BLaER1 treated with 17β-estradiol and CSF1 and Interleukin-3, amounts not matched to agents 10 nM and 100 nM (cell line): Measurements from ENCODE around the gene TMEM117.
"Not testable (repeated sequence)": the region's sequence is repeated elsewhere in the genome, so short reads cannot be mapped to it uniquely, and the experiment has no call there.

Experiments used
- H3K27ac ChIP-seq, 11 experiments: shearing (Covaris generic); formaldehyde crosslinking; 2 replicates each; pipeline ENCODE4 v1.8.1; 2022
- H3K27me3 ChIP-seq, 11 experiments: shearing (Covaris generic); formaldehyde crosslinking; 2 replicates each; pipeline ENCODE4 v1.8.1; 2022
- H3K36me3 ChIP-seq, 11 experiments: shearing (Covaris generic); formaldehyde crosslinking; 2 replicates each; pipeline ENCODE4 v1.8.1; 2022
- H3K4me1 ChIP-seq, 10 experiments: shearing (Covaris generic); formaldehyde crosslinking; 2 replicates each; pipeline ENCODE4 v1.8.1; 2022
- H3K4me2 ChIP-seq, 11 experiments: shearing (Covaris generic); formaldehyde crosslinking; 2 replicates each; pipeline ENCODE4 v1.8.1; 2022
- H3K4me3 ChIP-seq, 10 experiments: shearing (Covaris generic); formaldehyde crosslinking; 2 replicates each; pipeline ENCODE4 v1.8.1; 2022
- H3K9ac ChIP-seq, 11 experiments: shearing (Covaris generic); formaldehyde crosslinking; 2 replicates each; pipeline ENCODE4 v1.8.1; 2022
- H3K9me3 ChIP-seq, 11 experiments: shearing (Covaris generic); formaldehyde crosslinking; replicated peaks in 1 of 11; 2 replicates each; pipeline ENCODE4 v1.8.1; 2022
- H4K20me1 ChIP-seq, 11 experiments: shearing (Covaris generic); formaldehyde crosslinking; 2 replicates each; pipeline ENCODE4 v1.8.1; 2022
- Cebpa-rat ChIP-seq, 11 experiments: shearing (Covaris generic); IDR thresholded peaks; 2 replicates each; pipeline ENCODE4 v1.8.1; 2022

The TMEM117 gene

GRCh38 chr12:43832463-43833168 is 3.3 kb upstream of the TMEM117 start:
- Histone ChIP-seq H3K27ac (no peak overlapping the region), H3K4me1 (peaks cover 22 to 43% (median 34%) of the 10 kb centered on the region in 10 experiments), H3K27me3 (no peaks in the 10 kb centered on the region), H3K4me3 (no peak overlapping the region), H4K20me1 (no peaks in the 10 kb centered on the region), H3K9me3 (no peaks in the 10 kb centered on the region), H3K9ac (no peak overlapping the region), H3K4me2 (peak overlapping the region; percentile 51 to 76 (median 64)), H3K36me3 (no peaks in the 10 kb centered on the region)
- TF ChIP-seq Cebpa-rat (IDR thresholded peaks at IDR 0.05) = no peak

GRCh38 chr12:43835264-43835655 is 621 bp upstream of the TMEM117 start:
- Histone ChIP-seq H3K9ac (peak overlapping the region; percentile 82 to 96 (median 93)), H3K9me3 (no peaks in the 10 kb centered on the region), H3K4me1 (peaks cover 29 to 53% (median 44%) of the 10 kb centered on the region in 10 experiments), H3K27me3 (no peaks in the 10 kb centered on the region), H3K4me3 (peak overlapping the region; percentile 71 to 90 (median 76)), H4K20me1 (no peaks in the 10 kb centered on the region; a peak in 1 of 22 replicates), H3K36me3 (no peaks in the 10 kb centered on the region), H3K4me2 (peak overlapping the region; percentile 80 to 95 (median 88)), H3K27ac (peak overlapping the region in 10 of 11 experiments; percentile 88 to 97 (median 92); a peak in 20 of 22 replicates)
- TF ChIP-seq Cebpa-rat (IDR thresholded peaks at IDR 0.05) = no peak

- H3K4me1 ChIP-seq = peaks cover 29 to 53% (median 44%) of the 10 kb centered on the region in 10 experiments
- H3K4me3 ChIP-seq = peak overlapping the region; percentile 71 to 90 (median 76)
- TF ChIP-seq Cebpa-rat (IDR thresholded peaks at IDR 0.05) = no peak
- H3K36me3 ChIP-seq = no peaks in the 10 kb centered on the region
- H3K9me3 ChIP-seq = no peaks in the 10 kb centered on the region
- no peaks in the 10 kb centered on the region; a peak in 1 of 22 replicates for H4K20me1 ChIP-seq
- H3K27ac ChIP-seq = peak overlapping the region; percentile 88 to 97 (median 92)
- peak overlapping the region; percentile 80 to 95 (median 88) for H3K4me2 ChIP-seq
- peak overlapping the region; percentile 82 to 96 (median 93) for H3K9ac ChIP-seq
- no peaks in the 10 kb centered on the region for H3K27me3 ChIP-seq
These were observed 651 bp downstream of the TMEM117 start for GRCh38 chr12:43836475-43836989.

GRCh38 chr12:43840338-43840737 is 4.5 kb downstream of the TMEM117 start:
- Histone ChIP-seq H4K20me1 (no peaks in the 10 kb centered on the region; a peak in 1 of 22 replicates), H3K9ac (no peak overlapping the region), H3K4me3 (no peak overlapping the region), H3K4me1 (peaks cover 8 to 26% (median 22%) of the 10 kb centered on the region in 10 experiments; a peak in 19 of 20 replicates), H3K36me3 (peaks cover 5 to 14% (median 9%) of the 10 kb centered on the region in 11 experiments; a peak in 15 of 22 replicates), H3K27me3 (no peaks in the 10 kb centered on the region), H3K27ac (no peak overlapping the region), H3K9me3 (peaks cover 0 to 5% (median 0%) of the 10 kb centered on the region in 11 experiments; a peak in 3 of 22 replicates), H3K4me2 (no peak overlapping the region)
- TF ChIP-seq Cebpa-rat (IDR thresholded peaks at IDR 0.05) = no peak

GRCh38 chr12:43841253-43841652 is 5.4 kb downstream of the TMEM117 start:
- peaks cover 5 to 19% (median 11%) of the 10 kb centered on the region in 11 experiments; a peak in 18 of 22 replicates for H3K36me3 ChIP-seq
- H4K20me1 ChIP-seq = no peaks in the 10 kb centered on the region; a peak in 1 of 22 replicates
- H3K4me1 ChIP-seq = peaks cover 6 to 23% (median 20%) of the 10 kb centered on the region in 10 experiments; a peak in 17 of 20 replicates
- no peak for TF ChIP-seq Cebpa-rat (IDR thresholded peaks at IDR 0.05)
- no peak overlapping the region for H3K9ac ChIP-seq
- H3K27me3 ChIP-seq = no peaks in the 10 kb centered on the region
- no peak overlapping the region for H3K4me3 ChIP-seq
- H3K27ac ChIP-seq = no peak overlapping the region
- H3K9me3 ChIP-seq = peaks cover 0 to 5% (median 0%) of the 10 kb centered on the region in 11 experiments; a peak in 5 of 22 replicates
- no peak overlapping the region for H3K4me2 ChIP-seq

- Histone ChIP-seq H3K9ac (no peak overlapping the region), H3K4me2 (no peak overlapping the region), H3K4me1 (peaks cover 4 to 18% (median 13%) of the 10 kb centered on the region in 10 experiments; a peak in 17 of 20 replicates), H3K27ac (no peak overlapping the region), H3K4me3 (no peak overlapping the region), H3K36me3 (peaks cover 5 to 29% (median 18%) of the 10 kb centered on the region in 11 experiments; a peak in 19 of 22 replicates), H4K20me1 (no peaks in the 10 kb centered on the region; a peak in 1 of 22 replicates), H3K27me3 (no peaks in the 10 kb centered on the region), H3K9me3 (peaks cover under 1 to 10% (median 4%) of the 10 kb centered on the region in 11 experiments; a peak in 17 of 22 replicates)
- TF ChIP-seq Cebpa-rat (IDR thresholded peaks at IDR 0.05) = no peak
These were observed 6.4 kb downstream of the TMEM117 start for GRCh38 chr12:43842259-43842658.

- Histone ChIP-seq H3K9me3 (peaks cover 17 to 25% (median 19%) of the 10 kb centered on the region in 11 experiments), H3K36me3 (peaks cover 5 to 43% (median 28%) of the 10 kb centered on the region in 11 experiments; a peak in 21 of 22 replicates), H3K4me2 (peak overlapping the region in 4 of 11 experiments; percentile 0 to 17 (median 10); a peak in 2 of 22 replicates)
- not testable (repeated sequence) for H3K4me1 ChIP-seq, H3K4me3 ChIP-seq, H3K9ac ChIP-seq, H3K27me3 ChIP-seq, H4K20me1 ChIP-seq, H3K27ac ChIP-seq
These were observed 11.7 kb downstream of the TMEM117 start for GRCh38 chr12:43847425-43848225.

GRCh38 chr12:43848226-43848507 is 12.3 kb downstream of the TMEM117 start:
- no peak overlapping the region for H3K4me2 ChIP-seq
- TF ChIP-seq Cebpa-rat (IDR thresholded peaks at IDR 0.05) = no peak
- no peak overlapping the region for H3K9ac ChIP-seq
- H4K20me1 ChIP-seq = no peaks in the 10 kb centered on the region
- no peak overlapping the region for H3K4me3 ChIP-seq
- peaks cover 5 to 43% (median 28%) of the 10 kb centered on the region in 11 experiments; a peak in 21 of 22 replicates for H3K36me3 ChIP-seq
- H3K27me3 ChIP-seq = no peaks in the 10 kb centered on the region
- H3K9me3 ChIP-seq = peaks cover 17 to 25% (median 19%) of the 10 kb centered on the region in 11 experiments
- no peak overlapping the region for H3K27ac ChIP-seq
- peaks cover 0 to 7% (median 5%) of the 10 kb centered on the region in 10 experiments; a peak in 5 of 20 replicates for H3K4me1 ChIP-seq

GRCh38 chr12:43848786-43849185 is 12.9 kb downstream of the TMEM117 start:
- H3K9me3 ChIP-seq = peaks cover 17 to 25% (median 19%) of the 10 kb centered on the region in 11 experiments
- no peak overlapping the region for H3K27ac ChIP-seq
- no peak overlapping the region for H3K4me3 ChIP-seq
- peaks cover 5 to 43% (median 28%) of the 10 kb centered on the region in 11 experiments; a peak in 21 of 22 replicates for H3K36me3 ChIP-seq
- H4K20me1 ChIP-seq = no peaks in the 10 kb centered on the region
- no peak overlapping the region for H3K9ac ChIP-seq
- H3K4me1 ChIP-seq = peaks cover 0 to 7% (median 5%) of the 10 kb centered on the region in 10 experiments; a peak in 5 of 20 replicates
- no peaks in the 10 kb centered on the region for H3K27me3 ChIP-seq
- no peak for TF ChIP-seq Cebpa-rat (IDR thresholded peaks at IDR 0.05)
- H3K4me2 ChIP-seq = no peak overlapping the region
